Dedifferentiated amniotic fluid mesenchymal stem cell (primary cell): ENCODE measurements around the gene DENND2D.
"Not testable (repeated sequence)": the region's sequence is repeated elsewhere in the genome, so short reads cannot be mapped to it uniquely, and the experiment has no call there.

ENCODE experiments used
- DNase-seq: peaks from one replicate; pipeline ENCODE4 v3.0.0-alpha.2; 2016; ENCODE audit errors: extremely low spot score

The DENND2D gene

DNA sequence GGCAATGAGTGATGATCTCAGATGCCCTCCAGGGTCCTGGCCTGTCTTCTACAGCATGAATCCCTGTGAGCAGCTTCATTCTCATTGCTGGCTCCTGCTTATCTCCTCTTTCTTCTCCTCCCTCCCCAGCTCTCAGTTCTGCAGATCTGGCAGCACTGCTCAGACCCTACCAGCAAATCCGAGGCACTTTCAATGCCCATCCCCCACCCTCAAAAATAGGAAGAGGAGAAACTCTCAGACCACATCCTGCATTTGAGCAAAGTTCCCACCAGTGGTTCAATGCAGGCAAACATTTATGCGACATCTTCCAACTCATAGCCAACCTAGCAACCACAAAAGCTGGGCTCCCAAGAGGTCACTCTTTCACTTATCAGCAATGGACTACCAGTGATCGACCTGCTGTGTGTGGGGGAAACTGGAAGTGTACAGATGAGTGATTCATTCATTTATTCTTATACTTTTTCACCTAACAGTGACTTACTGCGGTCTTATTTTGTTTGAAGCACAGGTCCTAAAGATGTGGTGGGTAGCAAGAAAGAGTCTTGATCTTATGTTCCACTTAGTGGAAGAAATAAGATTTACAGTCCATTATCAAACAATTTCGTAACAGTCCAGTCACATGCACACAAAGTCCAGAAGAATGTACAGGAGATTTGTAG, 21.3 kb upstream of the DENND2D start:
- no peak for DNase-seq

- DNase-seq, result no peak
Observed at GRCh38 chr1:111221276-111221632, 20.8 kb upstream of the DENND2D start.

DNA sequence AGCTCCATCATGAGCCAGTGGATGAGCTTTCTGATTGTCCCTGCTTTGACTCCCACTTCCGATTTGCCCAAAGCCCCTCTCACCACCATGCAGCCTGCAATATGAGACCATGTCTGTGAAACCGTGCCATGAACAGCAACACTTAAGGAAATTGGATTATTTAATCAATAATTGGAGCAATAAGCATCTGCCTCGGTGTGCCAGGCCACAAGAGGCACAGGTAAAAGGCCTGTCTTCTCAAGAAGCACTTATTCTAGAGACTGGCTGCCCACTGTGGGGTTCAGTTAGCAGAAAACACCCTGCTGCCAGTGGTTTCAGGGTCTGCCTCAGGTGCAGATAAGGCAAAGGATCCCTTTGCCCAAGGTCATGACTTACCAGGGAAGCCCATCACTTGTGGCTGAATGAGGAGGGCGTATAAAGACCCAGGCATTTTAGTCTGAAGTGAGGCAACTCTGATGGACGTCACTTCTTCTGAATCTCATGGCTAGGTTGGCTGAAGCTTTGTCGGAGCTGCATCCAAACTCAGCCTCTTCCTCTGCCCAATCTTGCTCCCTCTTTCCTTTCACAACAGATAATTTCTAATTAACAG, 19.9 kb upstream of the DENND2D start:
- DNase-seq, result no peak

- no peak for DNase-seq
Observed at GRCh38 chr1:111219557-111220286, 19.3 kb upstream of the DENND2D start.

DNA sequence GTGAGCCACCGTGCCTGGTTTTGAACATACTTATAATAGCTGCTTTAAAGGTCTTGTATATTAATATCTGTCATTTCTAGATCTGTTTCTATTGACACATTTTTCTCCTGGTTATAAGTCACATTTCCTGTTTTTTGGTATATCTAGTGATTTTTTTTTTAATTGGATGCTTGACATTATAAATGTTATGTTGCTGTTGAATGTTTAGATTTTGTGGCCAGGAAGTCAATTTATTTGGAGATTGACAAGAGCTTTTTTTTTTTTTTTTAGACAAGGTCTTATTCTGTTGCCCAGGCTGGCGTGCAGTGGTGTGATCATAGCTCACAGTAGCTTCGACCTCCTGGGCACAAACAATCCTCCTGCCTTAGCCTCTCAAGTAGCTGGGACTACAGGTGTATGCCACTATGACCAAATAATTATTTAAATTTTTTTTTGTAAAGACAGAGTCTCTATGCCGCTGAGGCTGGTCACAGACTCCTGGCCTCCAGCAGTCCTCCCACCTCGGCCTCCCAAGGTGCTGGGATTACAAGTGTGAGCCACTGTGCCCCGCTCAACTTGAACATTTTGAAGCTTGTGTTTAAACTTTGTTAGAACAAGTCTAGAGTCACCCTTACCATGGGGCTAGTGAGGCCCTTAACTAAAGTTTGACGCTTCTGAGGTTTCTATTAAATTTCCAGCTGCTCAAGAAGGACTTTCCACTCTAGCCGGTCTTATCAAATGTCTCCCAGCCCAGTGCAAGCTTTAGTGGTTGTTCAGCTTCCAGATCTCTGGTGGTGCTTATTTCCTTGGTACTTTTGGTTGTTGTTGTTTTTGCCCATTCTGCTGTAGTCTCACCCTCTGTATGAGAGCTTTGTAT, 18.5 kb upstream of the DENND2D start:
- DNase-seq, result no peak

DNA sequence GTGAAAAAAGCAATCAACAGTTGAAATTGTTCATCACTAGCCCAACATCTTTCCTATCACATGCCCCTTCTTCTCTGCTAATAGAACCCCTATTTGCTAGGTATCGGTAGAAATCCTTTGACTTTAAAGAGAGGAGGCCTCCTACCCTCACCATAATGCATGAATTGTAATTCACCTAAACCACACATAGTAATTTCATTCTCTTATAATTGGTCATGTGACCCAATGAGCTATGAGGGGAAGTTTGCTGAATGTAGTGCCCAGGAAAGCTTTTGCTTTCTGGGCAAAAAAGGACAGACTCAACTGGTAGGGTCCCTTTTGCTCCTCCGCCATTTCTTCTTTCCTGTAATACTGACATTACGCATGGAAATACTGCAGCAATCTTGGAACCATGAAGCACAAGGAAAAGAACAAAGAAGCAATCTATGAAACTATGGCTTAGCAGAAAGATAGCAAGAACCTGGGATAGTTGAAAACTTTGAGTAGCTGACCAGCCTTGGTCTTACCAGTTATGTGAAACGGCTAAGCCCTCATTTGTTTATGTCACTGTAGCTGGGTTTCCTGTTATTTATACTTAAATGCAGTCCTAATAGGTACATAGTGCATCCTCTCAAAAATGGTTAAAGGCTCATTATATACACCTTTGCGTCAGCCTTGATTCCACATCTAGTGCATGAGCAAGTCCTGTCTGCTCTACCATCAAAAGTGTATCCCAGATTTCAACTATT, 16.9 kb upstream of the DENND2D start:
- DNase-seq, result no peak

GRCh38 chr1:111216751-111217150, 16.3 kb upstream of the DENND2D start:
- DNase-seq, result no peak

DNA sequence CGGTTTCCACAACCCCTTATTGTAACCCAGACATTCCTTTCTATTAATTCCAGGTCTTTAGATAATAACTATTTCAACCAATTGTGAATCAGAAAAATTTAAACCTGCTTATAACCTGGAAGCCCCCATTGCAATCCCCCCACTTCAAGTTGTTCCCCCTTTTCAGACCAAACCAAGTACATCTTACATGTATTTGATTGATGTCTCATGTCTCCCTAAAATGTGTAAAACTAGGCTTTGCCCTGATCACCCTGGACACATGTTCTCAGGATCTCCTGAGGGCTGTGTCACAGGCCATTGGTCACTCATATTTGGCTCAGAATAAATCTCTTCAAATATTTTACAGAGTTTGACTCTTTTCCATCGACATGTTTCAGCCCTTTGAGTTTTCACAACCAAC, 14.8 kb upstream of the DENND2D start:
- not testable (repeated sequence) for DNase-seq

GRCh38 chr1:111214884-111215283, 14.4 kb upstream of the DENND2D start:
- no peak for DNase-seq

DNA sequence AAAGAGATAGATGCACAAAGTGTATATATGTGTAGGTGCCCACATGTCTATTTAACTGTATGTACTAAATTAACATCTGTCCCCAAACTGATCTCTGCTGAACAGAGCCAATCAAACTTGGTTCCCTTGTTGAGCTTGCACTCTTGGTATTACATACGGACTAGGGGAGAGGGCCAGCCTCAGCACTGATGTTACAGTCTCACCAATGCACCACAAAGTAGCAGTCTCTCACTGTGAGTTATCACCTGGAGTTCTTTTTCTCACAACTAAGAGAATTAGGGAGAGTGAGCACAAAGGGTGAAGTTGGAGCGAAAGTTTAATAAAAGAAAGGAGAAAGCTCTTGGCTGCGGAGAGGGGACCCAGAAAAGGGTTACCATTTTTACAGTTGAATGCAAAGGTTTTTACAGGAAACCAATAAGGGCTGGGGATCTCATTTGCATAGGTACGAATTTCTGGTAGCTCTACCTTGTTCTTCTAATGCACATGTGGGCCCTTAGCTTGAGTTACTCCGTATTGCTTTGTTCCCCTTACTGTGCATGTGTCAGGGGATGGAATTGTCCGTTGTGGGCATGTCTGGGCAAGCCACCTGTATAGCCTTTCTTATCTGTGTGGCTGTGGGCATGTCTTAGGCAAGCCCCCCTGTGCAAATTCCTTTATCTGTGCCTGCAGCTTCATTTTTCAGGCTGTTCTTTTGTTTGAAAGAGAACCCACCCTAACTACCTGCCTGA, 13.8 kb upstream of the DENND2D start:
- DNase-seq, result no peak

DNA sequence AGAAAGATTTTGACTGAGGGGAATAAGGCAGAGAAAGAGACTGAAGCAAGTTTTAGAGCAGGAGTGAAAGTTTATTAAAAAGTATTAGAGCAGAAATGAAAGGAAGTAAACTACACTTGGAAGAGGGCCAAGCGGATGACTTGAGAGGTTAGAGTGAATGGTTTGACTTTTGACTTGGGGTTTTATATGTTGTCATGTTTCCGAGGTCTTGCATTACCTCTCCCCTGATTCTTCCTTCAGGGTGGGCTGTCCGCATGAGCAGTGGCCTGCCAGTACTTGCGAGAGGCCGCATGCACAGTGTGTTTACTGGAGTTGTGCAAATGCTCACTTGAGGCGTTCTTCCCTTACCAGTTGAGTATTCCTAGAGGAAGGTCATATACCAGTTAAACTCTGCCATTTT, 13.0 kb upstream of the DENND2D start:
- no peak for DNase-seq

- no peak for DNase-seq
Observed at GRCh38 chr1:111212634-111213335, 12.3 kb upstream of the DENND2D start.

DNA sequence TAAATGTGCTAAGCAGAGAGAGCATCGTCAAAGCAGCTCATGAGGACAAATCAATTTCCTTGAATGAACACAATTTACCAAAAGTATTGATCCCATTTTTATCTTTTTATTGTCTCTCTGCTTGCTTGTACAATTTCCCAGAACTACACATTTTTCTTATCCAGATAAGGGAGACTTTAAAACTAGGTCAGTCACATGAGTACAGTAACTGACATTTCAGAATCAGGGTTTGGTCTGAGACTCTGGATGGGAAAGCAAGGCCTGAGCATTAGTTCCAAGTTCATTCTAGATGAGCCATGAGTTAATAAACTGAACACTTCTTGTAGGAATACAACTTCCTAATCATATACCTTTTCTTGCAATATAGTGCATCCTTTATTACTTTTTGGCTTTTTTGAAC, 11.5 kb upstream of the DENND2D start:
- DNase-seq, result no peak

GRCh38 chr1:111209622-111210021, 9.2 kb upstream of the DENND2D start:
- DNase-seq, result no peak

DNA sequence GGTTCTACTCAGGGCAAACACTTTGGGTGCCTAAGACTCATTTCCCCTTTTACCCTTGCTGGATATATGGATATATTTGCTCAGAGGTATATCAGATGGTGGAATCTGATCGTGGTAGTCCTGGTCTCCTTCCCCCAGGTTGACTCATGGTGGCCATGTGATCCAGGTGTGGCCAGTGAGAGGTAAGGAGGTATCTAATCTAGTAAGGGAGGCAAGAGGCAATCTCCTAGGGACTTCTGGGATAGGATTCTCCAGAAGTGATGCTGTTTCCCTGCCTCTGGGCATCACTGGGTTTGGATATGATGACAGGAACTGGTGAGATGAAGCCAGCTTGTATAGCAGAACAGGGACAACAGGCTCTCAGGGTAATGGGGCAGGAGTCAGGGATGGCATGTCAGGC, 8.5 kb upstream of the DENND2D start:
- DNase-seq, result no peak

GRCh38 chr1:111205714-111206050, 5.2 kb upstream of the DENND2D start:
- DNase-seq, result no peak

GRCh38 chr1:111204983-111205713, 4.7 kb upstream of the DENND2D start:
- DNase-seq, result no peak

GRCh38 chr1:111204201-111204982, 3.9 kb upstream of the DENND2D start:
- no peak for DNase-seq

GRCh38 chr1:111203681-111204200, 3.3 kb upstream of the DENND2D start:
- DNase-seq, result no peak
